Measurements from ENCODE around the gene BICDL2.
"Not testable (repeated sequence)": the region's sequence is repeated elsewhere in the genome, so short reads cannot be mapped to it uniquely, and the experiment has no call there.

Gene BICDL2

DNA sequence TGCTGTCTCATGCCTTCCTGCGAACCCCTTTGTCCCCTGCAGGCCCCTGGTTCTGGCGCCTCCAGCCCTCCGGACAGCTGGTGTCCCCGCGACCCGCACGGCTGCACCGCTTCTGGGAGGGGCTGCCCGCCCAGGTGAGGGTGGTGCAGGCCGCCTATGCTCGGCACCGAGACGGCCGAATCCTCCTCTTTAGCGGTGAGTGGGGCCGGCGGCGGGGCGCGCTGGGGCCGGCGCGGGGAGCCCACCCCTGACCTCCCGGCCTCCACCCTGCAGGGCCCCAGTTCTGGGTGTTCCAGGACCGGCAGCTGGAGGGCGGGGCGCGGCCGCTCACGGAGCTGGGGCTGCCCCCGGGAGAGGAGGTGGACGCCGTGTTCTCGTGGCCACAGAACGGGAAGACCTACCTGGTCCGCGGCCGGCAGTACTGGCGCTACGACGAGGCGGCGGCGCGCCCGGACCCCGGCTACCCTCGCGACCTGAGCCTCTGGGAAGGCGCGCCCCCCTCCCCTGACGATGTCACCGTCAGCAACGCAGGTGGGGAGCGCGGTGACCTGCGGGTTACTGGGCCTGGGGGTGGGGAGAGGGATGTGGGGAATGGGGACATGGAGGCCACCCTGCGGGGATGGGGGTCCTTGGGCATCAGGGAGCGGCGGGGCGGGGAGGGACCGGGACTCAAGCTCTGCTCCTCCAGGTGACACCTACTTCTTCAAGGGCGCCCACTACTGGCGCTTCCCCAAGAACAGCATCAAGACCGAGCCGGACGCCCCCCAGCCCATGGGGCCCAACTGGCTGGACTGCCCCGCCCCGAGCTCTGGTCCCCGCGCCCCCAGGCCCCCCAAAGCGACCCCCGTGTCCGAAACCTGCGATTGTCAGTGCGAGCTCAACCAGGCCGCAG, 21.6 kb upstream of the BICDL2 start:
- peaks cover 55% of the 10 kb centered on the region for H3K4me1 Mint-ChIP-seq (ENCODE audit: low read depth)
- H3K36me3 Mint-ChIP-seq (ENCODE audit: low read depth), result peaks cover 51% of the 10 kb centered on the region
- H3K9me3 Mint-ChIP-seq, result peaks cover 8% of the 10 kb centered on the region
- peak overlapping the region; percentile 83 for H3K27ac Mint-ChIP-seq
- no peaks in the 10 kb centered on the region for H3K27me3 Mint-ChIP-seq (ENCODE audit: low read depth)
- H3K4me3 Mint-ChIP-seq, result peak overlapping the region; percentile 91

DNA sequence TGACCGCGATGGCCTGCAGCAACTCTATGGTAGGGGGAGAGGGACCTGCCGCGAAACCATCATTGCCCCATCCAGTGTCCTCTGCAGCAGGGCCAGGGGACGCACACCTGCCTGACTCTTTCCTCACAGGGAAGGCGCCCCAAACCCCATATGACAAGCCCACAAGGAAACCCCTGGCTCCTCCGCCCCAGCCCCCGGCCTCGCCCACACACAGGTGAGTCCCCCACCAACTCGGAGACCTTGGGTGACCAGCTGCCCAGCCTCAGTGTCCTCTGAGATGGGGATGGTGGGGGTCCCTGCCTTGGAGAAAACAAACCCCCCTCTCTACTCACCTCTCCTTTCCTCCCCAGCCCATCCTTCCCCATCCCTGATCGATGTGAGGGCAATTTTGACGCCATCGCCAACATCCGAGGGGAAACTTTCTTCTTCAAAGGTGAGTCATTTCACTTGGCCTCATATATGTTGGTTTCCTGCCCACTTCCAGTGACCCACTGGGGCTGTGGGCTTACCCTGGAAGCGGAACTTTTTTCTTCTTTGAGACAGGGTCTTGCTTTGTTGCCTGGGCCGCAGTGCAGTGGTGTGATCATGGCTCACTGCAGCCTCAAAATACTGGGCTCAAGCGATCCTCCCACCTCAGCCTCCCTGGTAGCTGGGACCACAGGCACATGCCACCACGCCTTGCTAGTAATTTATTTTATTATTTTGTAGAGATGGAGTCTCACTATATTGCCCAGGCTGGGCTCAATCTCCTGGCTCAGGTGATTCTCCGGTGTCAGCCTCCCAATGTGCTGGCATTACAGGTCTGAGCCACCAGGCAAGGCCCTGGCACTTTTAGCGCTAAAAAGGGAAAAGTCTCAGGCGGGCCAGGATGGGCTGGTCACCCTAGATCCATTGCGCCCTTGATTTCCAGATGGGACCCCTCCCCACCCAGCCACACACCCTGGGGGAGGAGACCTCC, 20.7 kb upstream of the BICDL2 start:
- Mint-ChIP-seq H3K27ac (peak overlapping the region; percentile 92), H3K27me3 (ENCODE audit: low read depth) (no peaks in the 10 kb centered on the region), H3K4me3 (peak overlapping the region; percentile 86), H3K36me3 (ENCODE audit: low read depth) (peaks cover 46% of the 10 kb centered on the region), H3K9me3 (peaks cover 3% of the 10 kb centered on the region), H3K4me1 (ENCODE audit: low read depth) (peaks cover 49% of the 10 kb centered on the region)

DNA sequence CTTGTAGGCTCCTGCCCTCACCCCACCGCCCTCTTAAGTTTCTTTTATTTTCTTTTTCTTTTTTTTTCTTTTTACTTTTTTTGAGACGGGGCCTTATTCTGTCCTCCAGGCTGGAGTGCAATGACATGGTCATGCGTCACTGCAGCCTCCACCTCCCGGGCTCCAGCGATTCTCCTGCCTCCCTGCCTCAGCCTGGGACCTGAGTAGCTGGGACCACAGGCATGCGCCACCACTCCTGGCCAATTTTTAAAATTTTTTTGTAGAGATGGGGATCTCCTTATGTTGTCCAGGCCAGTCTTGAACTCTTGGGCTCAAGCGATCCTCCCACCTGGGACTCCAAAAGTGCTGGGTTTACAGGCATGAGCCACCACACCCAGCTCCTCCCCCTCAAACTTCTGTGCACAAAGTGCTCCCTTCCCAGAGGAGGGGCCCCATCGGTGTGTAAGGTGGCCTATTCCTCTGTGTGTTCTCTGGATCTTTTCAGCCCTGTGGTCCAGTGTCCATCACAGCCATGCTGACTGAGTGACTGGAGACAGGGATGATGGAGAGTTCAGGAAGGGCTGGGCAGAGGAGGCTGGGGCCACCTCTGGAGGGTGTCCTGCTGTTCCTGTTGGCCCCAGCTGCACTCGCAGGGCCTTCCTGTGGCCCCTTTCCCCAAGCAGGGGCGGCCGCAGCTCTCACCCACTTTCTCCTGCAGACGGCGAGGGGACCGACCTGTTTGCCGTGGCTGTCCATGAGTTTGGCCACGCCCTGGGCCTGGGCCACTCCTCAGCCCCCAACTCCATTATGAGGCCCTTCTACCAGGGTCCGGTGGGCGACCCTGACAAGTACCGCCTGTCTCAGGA, 19.8 kb upstream of the BICDL2 start:
- Mint-ChIP-seq H3K4me1 (ENCODE audit: low read depth) (peaks cover 51% of the 10 kb centered on the region), H3K27ac (peak overlapping the region; percentile 92), H3K4me3 (peak overlapping the region; percentile 86)

DNA sequence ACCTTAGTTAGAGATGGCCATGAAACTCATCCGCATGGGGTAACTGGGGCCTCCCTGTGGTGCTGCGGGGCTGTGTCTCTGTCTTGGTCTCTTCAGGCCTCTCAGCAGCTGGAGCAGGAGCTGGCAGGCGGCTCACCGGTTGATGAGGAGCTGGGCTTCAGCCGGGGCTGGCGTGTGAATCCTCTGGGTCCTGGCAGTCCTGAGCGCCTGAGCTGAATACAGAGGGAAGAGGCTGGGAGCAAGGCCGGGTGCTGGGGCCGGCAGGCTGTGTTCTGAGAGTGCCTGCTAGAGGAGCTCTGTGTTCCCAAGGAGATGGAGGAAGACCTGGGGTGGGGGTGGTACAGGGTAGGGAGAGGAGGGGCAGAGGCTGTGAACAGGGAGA, 19.0 kb upstream of the BICDL2 start:
- peaks cover 54% of the 10 kb centered on the region for H3K36me3 Mint-ChIP-seq (ENCODE audit: low read depth)
- not testable (repeated sequence) for H3K27me3 Mint-ChIP-seq (ENCODE audit: low read depth); H3K9me3 Mint-ChIP-seq
- peak overlapping the region; percentile 92 for H3K27ac Mint-ChIP-seq
- peak overlapping the region; percentile 84 for H3K4me3 Mint-ChIP-seq
- peaks cover 57% of the 10 kb centered on the region for H3K4me1 Mint-ChIP-seq (ENCODE audit: low read depth)

More for the DNA sequence above, 19.8 kb upstream of the BICDL2 start:
- Mint-ChIP-seq H3K9me3 (no peaks in the 10 kb centered on the region), H3K36me3 (ENCODE audit: low read depth) (peaks cover 47% of the 10 kb centered on the region), H3K27me3 (ENCODE audit: low read depth) (no peaks in the 10 kb centered on the region)

GRCh38 chr16:3054965-3055733, 18.4 kb upstream of the BICDL2 start:
- Mint-ChIP-seq H3K4me1 (ENCODE audit: low read depth) (peaks cover 57% of the 10 kb centered on the region), H3K9me3 (no peaks in the 10 kb centered on the region), H3K36me3 (ENCODE audit: low read depth) (peaks cover 55% of the 10 kb centered on the region), H3K4me3 (peak overlapping the region; percentile 84), H3K27ac (peak overlapping the region; percentile 92), H3K27me3 (ENCODE audit: low read depth) (no peaks in the 10 kb centered on the region)

DNA sequence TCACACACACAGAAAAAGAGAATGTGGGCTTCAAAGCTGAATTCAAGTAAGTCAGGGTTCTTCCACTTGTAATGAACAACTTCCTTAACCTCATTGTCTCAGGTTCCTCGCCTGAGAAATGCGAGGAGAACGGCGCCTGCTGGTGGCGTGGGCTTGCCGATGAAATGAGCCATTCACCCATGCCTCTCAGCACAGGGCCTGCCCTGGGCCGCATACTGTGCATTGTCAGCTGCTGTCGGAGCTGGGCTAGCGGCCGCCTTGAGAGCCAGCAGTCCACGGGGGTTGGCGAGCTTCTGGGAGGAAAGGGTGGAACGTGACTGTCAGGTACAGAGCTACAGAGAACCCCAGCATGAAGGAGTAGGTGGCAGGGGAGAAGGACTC, 16.6 kb upstream of the BICDL2 start:
- Mint-ChIP-seq H3K4me3 (peak overlapping the region; percentile 76), H3K36me3 (ENCODE audit: low read depth) (peaks cover 53% of the 10 kb centered on the region), H3K27ac (peak overlapping the region; percentile 86), H3K4me1 (ENCODE audit: low read depth) (peaks cover 63% of the 10 kb centered on the region)
- not testable (repeated sequence) for H3K9me3 Mint-ChIP-seq; H3K27me3 Mint-ChIP-seq (ENCODE audit: low read depth)

DNA sequence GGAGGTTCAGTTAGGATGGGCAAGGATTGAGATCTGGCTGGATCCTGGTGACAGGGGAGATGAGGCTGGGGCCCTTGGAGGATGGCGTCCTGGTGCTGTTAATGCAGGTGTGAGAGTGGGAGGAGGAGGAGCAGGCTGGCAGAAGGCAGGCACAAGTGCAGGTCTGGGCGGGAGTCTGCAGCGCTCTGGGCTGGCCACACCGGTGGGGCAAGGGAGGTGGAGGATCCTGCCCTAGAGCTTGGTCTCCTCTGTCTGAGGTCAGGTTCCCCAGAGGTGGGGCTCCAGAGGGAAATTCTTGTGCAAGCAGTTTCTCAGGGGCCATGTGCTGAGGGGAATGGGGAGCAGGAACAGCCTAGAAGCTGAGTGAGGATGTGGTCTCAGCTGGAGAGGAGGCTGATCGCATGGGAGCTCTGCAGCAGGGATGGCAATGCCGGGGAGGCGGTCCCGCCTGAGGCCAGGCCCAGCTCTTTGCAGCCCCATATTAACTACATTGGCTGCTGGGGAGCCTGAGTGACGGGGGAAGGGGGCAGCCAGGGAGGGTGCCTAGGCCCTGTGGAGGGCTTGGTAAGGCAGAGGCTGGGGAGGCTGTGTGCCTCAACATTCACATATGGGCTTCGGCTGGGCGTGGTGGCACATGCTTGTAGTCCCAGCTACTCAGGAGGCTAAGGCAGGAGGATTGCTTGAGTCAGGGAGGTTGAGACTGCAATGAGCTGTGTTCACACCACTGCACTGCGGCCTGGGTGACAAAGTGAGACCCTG, 16.0 kb upstream of the BICDL2 start:
- not testable (repeated sequence) for H3K9me3 Mint-ChIP-seq; H3K27me3 Mint-ChIP-seq (ENCODE audit: low read depth)
- Mint-ChIP-seq H3K4me3 (peak overlapping the region; percentile 69), H3K4me1 (ENCODE audit: low read depth) (peaks cover 66% of the 10 kb centered on the region), H3K27ac (peak overlapping the region; percentile 82), H3K36me3 (ENCODE audit: low read depth) (peaks cover 56% of the 10 kb centered on the region)

DNA sequence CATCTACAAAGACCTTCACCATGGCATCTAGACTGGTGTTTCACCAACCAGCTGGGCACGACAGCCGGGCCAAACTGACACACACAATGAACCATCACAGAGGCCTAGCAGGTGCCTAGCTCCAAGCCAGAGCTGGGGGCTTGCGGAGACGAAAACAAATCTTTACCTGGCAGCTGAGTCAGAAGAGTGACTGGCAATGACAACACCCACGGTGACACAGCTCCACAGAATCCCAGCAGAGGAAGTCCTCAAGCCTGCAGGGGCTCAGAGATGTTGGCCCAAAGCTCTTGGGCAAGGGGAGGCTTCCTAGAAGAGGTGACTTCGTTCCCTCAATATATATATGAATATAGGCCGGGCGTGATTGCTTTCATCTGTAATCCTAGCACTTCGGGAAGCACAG, 14.8 kb upstream of the BICDL2 start:
- peak overlapping the region; percentile 87 for H3K27ac Mint-ChIP-seq
- peaks cover 60% of the 10 kb centered on the region for H3K4me1 Mint-ChIP-seq (ENCODE audit: low read depth)

GRCh38 chr16:3051009-3051408, 14.3 kb upstream of the BICDL2 start:
- Mint-ChIP-seq H3K36me3 (ENCODE audit: low read depth) (peaks cover 49% of the 10 kb centered on the region), H3K9me3 (no peaks in the 10 kb centered on the region), H3K4me1 (ENCODE audit: low read depth) (peaks cover 60% of the 10 kb centered on the region), H3K27me3 (ENCODE audit: low read depth) (peaks cover 6% of the 10 kb centered on the region), H3K27ac (peak overlapping the region; percentile 87), H3K4me3 (peak overlapping the region; percentile 72)

More for the DNA sequence above, 14.8 kb upstream of the BICDL2 start:
- H3K36me3 Mint-ChIP-seq (ENCODE audit: low read depth), result peaks cover 49% of the 10 kb centered on the region
- peaks cover 6% of the 10 kb centered on the region for H3K27me3 Mint-ChIP-seq (ENCODE audit: low read depth)
- H3K4me3 Mint-ChIP-seq, result peak overlapping the region; percentile 72
- H3K9me3 Mint-ChIP-seq, result no peaks in the 10 kb centered on the region

DNA sequence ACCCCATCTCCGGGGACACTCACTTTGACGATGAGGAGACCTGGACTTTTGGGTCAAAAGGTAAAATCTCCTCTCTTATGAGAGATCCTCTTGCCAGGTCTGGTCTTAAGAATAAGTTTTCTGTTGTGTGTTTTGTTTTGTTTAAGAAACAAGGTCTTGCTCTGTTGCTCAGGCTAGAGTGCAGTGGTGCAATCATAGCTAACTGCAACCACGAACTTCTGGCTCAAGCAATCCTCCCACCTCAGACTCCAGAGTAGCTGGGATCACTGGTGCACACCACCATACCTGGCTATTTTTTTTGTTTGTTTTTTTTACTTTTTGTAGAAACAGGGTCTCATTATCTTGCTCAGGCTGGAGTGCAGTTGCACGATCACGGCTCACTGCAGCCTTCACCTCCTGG, 13.7 kb upstream of the BICDL2 start:
- Mint-ChIP-seq H3K27me3 (ENCODE audit: low read depth) (peaks cover 6% of the 10 kb centered on the region), H3K9me3 (no peaks in the 10 kb centered on the region), H3K36me3 (ENCODE audit: low read depth) (peaks cover 45% of the 10 kb centered on the region), H3K4me1 (ENCODE audit: low read depth) (peaks cover 56% of the 10 kb centered on the region), H3K27ac (peak overlapping the region; percentile 87), H3K4me3 (peak overlapping the region; percentile 72)

- Mint-ChIP-seq H3K9me3 (no peaks in the 10 kb centered on the region), H3K4me3 (peak overlapping the region; percentile 72), H3K27ac (peak overlapping the region; percentile 87), H3K4me1 (ENCODE audit: low read depth) (peaks cover 55% of the 10 kb centered on the region), H3K36me3 (ENCODE audit: low read depth) (peaks cover 44% of the 10 kb centered on the region), H3K27me3 (ENCODE audit: low read depth) (peaks cover 10% of the 10 kb centered on the region)
Observed at GRCh38 chr16:3049921-3050481, 13.3 kb upstream of the BICDL2 start.

DNA sequence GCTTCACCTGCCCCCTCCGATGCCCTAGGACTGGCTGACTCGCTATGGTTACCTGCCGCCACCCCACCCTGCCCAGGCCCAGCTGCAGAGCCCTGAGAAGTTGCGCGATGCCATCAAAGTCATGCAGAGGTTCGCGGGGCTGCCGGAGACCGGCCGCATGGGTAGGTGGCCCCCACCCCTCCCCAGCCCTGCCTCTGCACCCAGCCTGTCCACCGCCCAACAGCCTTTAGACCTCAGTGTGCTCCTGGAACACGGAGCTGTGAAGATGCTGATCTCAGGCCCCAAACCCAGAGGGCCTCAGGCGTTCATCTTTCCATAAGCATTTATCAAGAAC, 10.6 kb upstream of the BICDL2 start:
- Mint-ChIP-seq H3K9me3 (no peaks in the 10 kb centered on the region), H3K27me3 (ENCODE audit: low read depth) (peaks cover 23% of the 10 kb centered on the region), H3K36me3 (ENCODE audit: low read depth) (peaks cover 32% of the 10 kb centered on the region), H3K4me1 (ENCODE audit: low read depth) (peaks cover 48% of the 10 kb centered on the region), H3K27ac (peak overlapping the region; percentile 87), H3K4me3 (peak overlapping the region; percentile 82)

Data from T-helper 1 cell treated with Interleukin-12 subunit alpha and Interleukin-12 subunit beta and Interleukin-4 antibody, amounts not matched to agents 30 μg/mL and 1 μg/mL, for 36 hours (primary cell).